ENCODE data around the gene AQP12B.
"Not testable (repeated sequence)": the region's sequence is repeated elsewhere in the genome, so short reads cannot be mapped to it uniquely, and the experiment has no call there.

DNA sequence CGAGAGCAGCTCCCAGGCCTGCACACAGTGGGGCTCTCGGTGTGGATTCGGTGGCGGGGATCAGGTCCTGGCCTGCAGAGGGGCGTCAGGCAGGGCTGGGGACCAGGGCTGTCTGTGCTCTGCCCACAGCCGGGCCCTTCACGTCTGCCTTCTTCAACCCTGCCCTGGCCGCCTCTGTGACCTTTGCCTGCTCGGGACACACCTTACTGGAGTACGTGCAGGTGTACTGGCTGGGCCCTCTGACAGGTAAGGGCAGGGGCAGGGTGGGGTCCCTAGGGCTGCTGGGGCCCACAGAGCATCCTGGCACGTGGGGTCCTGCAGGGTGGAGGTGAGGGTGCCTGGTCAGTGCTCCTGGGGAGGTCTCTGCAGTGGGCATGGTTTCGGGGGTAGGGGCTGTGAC lies 11.6 kb upstream of the AQP12B start:
- TF ChIP-seq TAF1 (IDR thresholded peaks at IDR 0.05; ENCODE audit: low read depth, low read length); POLR2A (IDR thresholded peaks at IDR 0.05; ENCODE audit: low read depth, low read length); POLR2AphosphoS5 (IDR thresholded peaks at IDR 0.05; ENCODE audit: low read depth, low read length); PAX5 (IDR thresholded peaks at IDR 0.05; ENCODE audit: insufficient read depth, low read length, severe bottlenecking); SPI1 (IDR thresholded peaks at IDR 0.05; ENCODE audit: low read depth, low read length): not testable (repeated sequence)

Data from GM12891 (cell line).